HEK293 (cell line): ENCODE measurements around the gene TEAD1.

Experiments
- CTCF ChIP-seq: fragments of 450-650 bp; formaldehyde crosslinking; IDR thresholded peaks from 2 replicates; pipeline ENCODE4 v1.5.1; 2016; ENCODE audit warnings: missing biosample characterization, missing genetic modification characterization
- IKZF3 ChIP-seq: fragments of 450-650 bp; IDR thresholded peaks from 2 replicates; pipeline ENCODE4 v1.5.0; 2018; ENCODE audit warnings: missing biosample characterization, mild to moderate bottlenecking, missing genetic modification characterization, moderate library complexity
- YY1 ChIP-seq: fragments of 450-650 bp; formaldehyde crosslinking; IDR thresholded peaks from 2 replicates; pipeline ENCODE4 v1.5.1; 2018; ENCODE audit warnings: missing biosample characterization, missing genetic modification characterization
- YY2 ChIP-seq: fragments of 450-650 bp; formaldehyde crosslinking; IDR thresholded peaks from 2 replicates; pipeline ENCODE4 v1.5.1; 2016; ENCODE audit warnings: missing biosample characterization, missing genetic modification characterization
- ZBTB26 ChIP-seq: fragments of 450-650 bp; formaldehyde crosslinking; optimal IDR thresholded peaks from 2 replicates; pipeline ENCODE3; 2016; ENCODE audit warnings: missing biosample characterization, mild to moderate bottlenecking, missing genetic modification characterization
- ZBTB49 ChIP-seq: fragments of 450-650 bp; formaldehyde crosslinking; IDR thresholded peaks from 2 replicates; pipeline ENCODE4 v1.5.1; 2016; ENCODE audit warnings: missing biosample characterization, missing genetic modification characterization, low read depth
- ZNF114 ChIP-seq: fragments of 450-650 bp; formaldehyde crosslinking; IDR thresholded peaks from 2 replicates; pipeline ENCODE4 v1.5.0; 2017; ENCODE audit warnings: missing biosample characterization, missing genetic modification characterization
- ZNF174 ChIP-seq: fragments of 450-650 bp; formaldehyde crosslinking; IDR thresholded peaks from 2 replicates; pipeline ENCODE4 v1.5.0; 2017; ENCODE audit warnings: missing biosample characterization, mild to moderate bottlenecking, missing genetic modification characterization
- ZNF223 ChIP-seq: fragments of 450-650 bp; formaldehyde crosslinking; IDR thresholded peaks from 2 replicates; pipeline ENCODE4 v1.5.1; 2016; ENCODE audit warnings: missing biosample characterization, missing genetic modification characterization
- ZNF239 ChIP-seq: fragments of 450-650 bp; formaldehyde crosslinking; IDR thresholded peaks from 2 replicates; pipeline ENCODE4 v1.5.1; 2016; ENCODE audit warnings: missing biosample characterization, missing genetic modification characterization
- ZNF280D ChIP-seq: fragments of 450-650 bp; formaldehyde crosslinking; IDR thresholded peaks from 2 replicates; pipeline ENCODE4 v1.5.1; 2016; ENCODE audit warnings: missing biosample characterization, missing genetic modification characterization

DNA sequence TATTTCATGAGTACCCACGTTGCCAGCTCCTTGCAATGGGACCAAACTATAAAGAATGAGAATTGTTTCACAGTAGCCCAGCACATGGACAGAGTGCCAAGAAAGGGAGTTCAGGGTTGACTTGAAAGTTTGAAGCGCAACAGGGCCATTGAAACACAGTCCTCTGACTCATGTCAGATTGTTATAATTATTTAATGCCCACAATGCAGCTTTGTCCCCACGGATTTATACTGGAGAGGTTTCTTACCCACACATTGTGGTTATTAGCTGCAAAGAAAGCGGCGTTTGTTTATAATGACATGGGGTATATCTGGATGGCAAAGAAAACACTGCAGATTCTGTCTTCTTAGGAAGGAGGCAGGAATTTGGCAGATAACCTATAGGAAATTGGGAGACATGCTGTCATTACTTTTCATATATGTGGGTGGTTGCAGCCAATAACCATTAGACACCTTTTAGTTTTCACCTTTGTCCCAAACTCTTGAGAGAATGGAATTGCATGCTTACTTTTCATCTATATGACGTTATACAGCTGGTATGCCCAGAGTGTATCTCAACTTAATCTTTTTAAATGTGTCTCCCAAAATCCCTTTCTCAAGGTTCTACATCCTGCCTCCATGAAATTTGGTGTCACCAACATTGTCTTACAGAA lies 143.6 kb downstream of the TEAD1 start:
- TF ChIP-seq CTCF (tag by site-specific recombination) (no peak), ZNF114 (tag by site-specific recombination) (no peak), YY1 (no peak), ZNF223 (tag by site-specific recombination) (no peak), ZBTB26 (tag by site-specific recombination) (no peak), ZNF174 (tag by site-specific recombination) (no peak), ZNF280D (tag by site-specific recombination) (no peak), ZNF239 (tag by site-specific recombination) (no peak), ZBTB49 (tag by site-specific recombination) (no peak), IKZF3 (tag by site-specific recombination) (no peak), YY2 (no peak)
